Fibroblast of lung (primary cell): ENCODE data around the gene SPON2.

Source experiments
- EZH2 ChIP-seq: IDR thresholded peaks from 2 replicates; pipeline ENCODE4 v1.5.1; 2012; ENCODE audit warnings: low read length, control low read depth, mild to moderate bottlenecking; ENCODE audit errors: missing control alignments
- TF ChIP-seq, protein P1 (sequence below), 2 donors: IDR thresholded peaks in 1 of 2; conservative IDR thresholded peaks in 1 of 2; 1 replicate in 1 of 2; 2 replicates in 1 of 2; pipeline ENCODE4 v1.5.1; 2011 to 2012; ENCODE audit warnings: low read length in 2 of 2, control low read depth in 1 of 2, inconsistent platforms in 1 of 2, low read depth in 1 of 2, mild to moderate bottlenecking in 1 of 2

DNA sequence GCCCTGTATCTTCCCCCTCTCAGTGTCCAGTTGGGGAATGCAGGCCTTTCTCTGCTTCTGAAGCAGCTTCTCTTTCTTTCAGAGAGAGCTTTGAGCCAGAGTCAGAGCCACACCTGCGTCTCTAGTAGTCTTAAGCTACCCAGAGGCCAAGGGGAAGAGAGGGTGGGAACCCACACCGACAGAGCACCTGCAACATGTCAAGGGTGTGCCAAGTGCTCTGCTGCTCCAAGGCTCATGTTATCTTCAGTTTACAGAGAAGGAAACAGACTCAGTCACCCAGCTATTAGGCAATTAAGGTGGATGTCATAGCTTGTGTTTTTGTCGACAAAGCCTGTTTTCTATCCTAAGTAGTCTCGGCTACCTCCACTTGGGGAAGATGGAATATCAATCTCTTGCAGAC lies 36.3 kb downstream of the SPON2 start:
- TF ChIP-seq, protein P1, sequence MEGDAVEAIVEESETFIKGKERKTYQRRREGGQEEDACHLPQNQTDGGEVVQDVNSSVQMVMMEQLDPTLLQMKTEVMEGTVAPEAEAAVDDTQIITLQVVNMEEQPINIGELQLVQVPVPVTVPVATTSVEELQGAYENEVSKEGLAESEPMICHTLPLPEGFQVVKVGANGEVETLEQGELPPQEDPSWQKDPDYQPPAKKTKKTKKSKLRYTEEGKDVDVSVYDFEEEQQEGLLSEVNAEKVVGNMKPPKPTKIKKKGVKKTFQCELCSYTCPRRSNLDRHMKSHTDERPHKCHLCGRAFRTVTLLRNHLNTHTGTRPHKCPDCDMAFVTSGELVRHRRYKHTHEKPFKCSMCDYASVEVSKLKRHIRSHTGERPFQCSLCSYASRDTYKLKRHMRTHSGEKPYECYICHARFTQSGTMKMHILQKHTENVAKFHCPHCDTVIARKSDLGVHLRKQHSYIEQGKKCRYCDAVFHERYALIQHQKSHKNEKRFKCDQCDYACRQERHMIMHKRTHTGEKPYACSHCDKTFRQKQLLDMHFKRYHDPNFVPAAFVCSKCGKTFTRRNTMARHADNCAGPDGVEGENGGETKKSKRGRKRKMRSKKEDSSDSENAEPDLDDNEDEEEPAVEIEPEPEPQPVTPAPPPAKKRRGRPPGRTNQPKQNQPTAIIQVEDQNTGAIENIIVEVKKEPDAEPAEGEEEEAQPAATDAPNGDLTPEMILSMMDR (conservative IDR thresholded peaks at IDR 0.05 in 1 of 2, IDR thresholded peaks at IDR 0.05 in 1 of 2; ENCODE audit: low read depth in 1 of 2, low read length in 2 of 2), result no peak
- TF ChIP-seq EZH2, result no peak
